Measurements from ENCODE around the gene IQSEC1.

The IQSEC1 gene

DNA sequence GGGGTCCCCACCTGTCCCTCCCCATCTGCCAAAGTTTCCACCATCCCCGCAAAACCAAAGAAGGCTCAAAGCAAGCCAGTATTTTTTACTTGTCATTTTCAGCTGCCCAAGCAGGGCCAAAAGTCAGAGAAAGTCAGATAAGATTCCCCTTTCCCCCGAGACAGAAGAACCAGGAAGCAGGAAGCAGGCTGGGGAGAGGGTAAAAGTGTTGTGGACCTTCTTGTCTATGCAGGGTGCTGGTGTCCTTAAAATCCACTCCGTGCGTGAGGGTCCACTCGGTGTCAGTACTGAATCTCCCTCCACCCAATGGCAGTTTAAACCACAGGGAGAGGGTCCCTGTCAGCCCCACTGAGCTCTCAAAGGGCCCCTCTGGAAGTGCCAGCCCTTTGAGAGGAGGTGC lies 211.6 kb downstream of the IQSEC1 start:
- peak overlapping the region; percentile 20 for H3K23ac ChIP-seq (ENCODE audit: low read depth, low read length, poor library complexity)
- DNase-seq (ENCODE audit: low spot score) = no peak
- H3K27me3 ChIP-seq (ENCODE audit: control insufficient read depth in 3 of 3, insufficient read depth in 3 of 3, low read depth in 1 of 3, low read length in 3 of 3) = peaks cover 0 to 48% (median 2%) of the 10 kb centered on the region in 3 experiments
- H2AK5ac ChIP-seq (ENCODE audit: low read depth, low read length) = no peak overlapping the region
- H2AFZ ChIP-seq (ENCODE audit: low read length) = no peak overlapping the region
- no peak overlapping the region for H3K4ac ChIP-seq (ENCODE audit: low read length)
- no peak overlapping the region for H4K91ac ChIP-seq (ENCODE audit: low read depth, low read length, poor library complexity)
- H3K36me3 ChIP-seq (replicated peaks in 1 of 2; ENCODE audit: control insufficient read depth in 2 of 2, insufficient read depth in 2 of 2, low read length in 2 of 2) = no peaks in the 10 kb centered on the region
- no peak overlapping the region for H2BK12ac ChIP-seq (ENCODE audit: low read length)
- H4K8ac ChIP-seq (ENCODE audit: low read depth, low read length) = no peak overlapping the region
- H3K27ac ChIP-seq (replicated peaks; ENCODE audit: low read length) = no peak overlapping the region
- H3K9me3 ChIP-seq (replicated peaks in 1 of 2; ENCODE audit: control insufficient read depth in 2 of 2, insufficient read depth in 1 of 2, low read depth in 1 of 2, low read length in 2 of 2) = peaks cover 7 to 9% of the 10 kb centered on the region in 2 donors
- H3K4me3 ChIP-seq (ENCODE audit: low read length in 2 of 2) = no peak overlapping the region
- H2BK120ac ChIP-seq (ENCODE audit: low read depth, low read length) = no peak overlapping the region
- no peaks in the 10 kb centered on the region for H3K79me1 ChIP-seq (ENCODE audit: low read depth, low read length)
- H3K4me2 ChIP-seq (ENCODE audit: insufficient read depth, low read length, poor library complexity, severe bottlenecking) = no peak overlapping the region
- WGBS, 2 donors (ENCODE audit: extremely low coverage in 2 of 2, insufficient read length in 2 of 2, insufficient replicate concordance in 1 of 2) = no CpG with 5 or more reads among the region's 5 CpGs
- H3K4me1 ChIP-seq (ENCODE audit: control insufficient read depth in 2 of 2, insufficient read depth in 1 of 2, low read depth in 1 of 2, low read length in 2 of 2) = peaks cover 0 to 2% of the 10 kb centered on the region in 2 donors
- no peak overlapping the region for H3K14ac ChIP-seq (ENCODE audit: low read length)
- no peak overlapping the region for H3K18ac ChIP-seq (ENCODE audit: low read length)
- H3K9ac ChIP-seq (ENCODE audit: low read depth, low read length, poor library complexity) = no peak overlapping the region
- no peak overlapping the region for H2BK5ac ChIP-seq (ENCODE audit: low read length)
- H2BK15ac ChIP-seq (ENCODE audit: low read length) = no peak overlapping the region

DNA sequence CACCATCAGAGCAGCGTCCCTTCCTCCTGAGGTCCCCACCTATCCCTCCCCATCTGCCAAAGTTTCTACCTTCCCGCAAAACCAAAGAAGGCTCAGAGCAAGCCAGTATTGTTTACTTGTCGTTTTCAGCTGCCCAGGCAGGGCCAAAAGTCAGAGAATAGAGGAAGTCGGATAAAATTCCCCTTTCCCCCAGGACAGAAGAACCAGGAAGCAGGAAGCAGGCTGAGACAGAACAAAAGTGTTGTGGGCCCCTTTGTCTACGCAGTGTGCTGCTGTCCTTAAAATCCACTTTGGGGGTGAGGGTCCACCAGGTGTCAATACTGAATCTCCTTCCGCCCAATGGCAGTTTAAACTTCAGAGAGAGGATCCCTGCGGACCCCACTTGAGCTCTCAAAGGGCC lies 213.4 kb downstream of the IQSEC1 start:
- DNase-seq (ENCODE audit: low spot score) = no peak
- WGBS, 2 donors (ENCODE audit: extremely low coverage in 2 of 2, insufficient read length in 2 of 2, insufficient replicate concordance in 1 of 2) = no CpG with 5 or more reads among the region's 7 CpGs

DNA sequence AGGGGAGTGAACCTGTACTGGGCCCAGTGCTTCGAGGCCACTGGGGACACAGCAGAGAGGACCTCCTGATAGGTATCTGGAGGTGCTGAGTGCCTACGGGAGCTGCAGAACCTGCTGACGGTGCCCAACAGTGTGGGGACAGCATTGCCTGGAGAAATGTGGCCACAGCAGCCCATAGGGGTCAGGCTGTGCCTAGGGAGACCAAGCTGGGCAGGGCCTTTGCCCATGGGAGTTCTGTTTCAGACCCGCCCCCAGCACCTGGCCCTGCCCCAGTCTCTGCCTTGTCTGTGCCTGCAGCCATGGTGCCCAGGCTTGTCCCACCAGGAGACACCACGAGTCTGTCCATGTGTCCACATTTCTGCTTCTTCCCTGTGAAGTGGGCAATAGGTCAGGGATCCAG lies 216.6 kb downstream of the IQSEC1 start:
- H3K4me3 ChIP-seq (ENCODE audit: low read length in 2 of 2) = no peak overlapping the region
- H2BK120ac ChIP-seq (ENCODE audit: low read depth, low read length) = no peak overlapping the region
- no peak overlapping the region for H3K14ac ChIP-seq (ENCODE audit: low read length)
- no peak overlapping the region for H3K27ac ChIP-seq (replicated peaks; ENCODE audit: low read length)
- H3K4me2 ChIP-seq (ENCODE audit: insufficient read depth, low read length, poor library complexity, severe bottlenecking) = no peak overlapping the region
- no peaks in the 10 kb centered on the region for H3K36me3 ChIP-seq (replicated peaks in 1 of 2; ENCODE audit: control insufficient read depth in 2 of 2, insufficient read depth in 2 of 2, low read length in 2 of 2)
- H4K91ac ChIP-seq (ENCODE audit: low read depth, low read length, poor library complexity) = no peak overlapping the region
- peaks cover 0 to 2% of the 10 kb centered on the region in 2 donors for H3K4me1 ChIP-seq (ENCODE audit: control insufficient read depth in 2 of 2, insufficient read depth in 1 of 2, low read depth in 1 of 2, low read length in 2 of 2)
- no peak overlapping the region for H2AFZ ChIP-seq (ENCODE audit: low read length)
- WGBS, 2 donors (ENCODE audit: extremely low coverage in 2 of 2, insufficient read length in 2 of 2, insufficient replicate concordance in 1 of 2) = no CpG with 5 or more reads among the region's 5 CpGs
- peak overlapping the region; percentile 0 for H3K18ac ChIP-seq (ENCODE audit: low read length)
- no peaks in the 10 kb centered on the region for H3K79me1 ChIP-seq (ENCODE audit: low read depth, low read length)
- DNase-seq (ENCODE audit: low spot score) = no peak
- peak overlapping the region; percentile 20 for H2AK5ac ChIP-seq (ENCODE audit: low read depth, low read length)
- H2BK15ac ChIP-seq (ENCODE audit: low read length) = no peak overlapping the region
- no peak overlapping the region for H3K4ac ChIP-seq (ENCODE audit: low read length)
- no peak overlapping the region for H2BK5ac ChIP-seq (ENCODE audit: low read length)
- no peak overlapping the region for H3K9ac ChIP-seq (ENCODE audit: low read depth, low read length, poor library complexity)
- H3K9me3 ChIP-seq (replicated peaks in 1 of 2; ENCODE audit: control insufficient read depth in 2 of 2, insufficient read depth in 1 of 2, low read depth in 1 of 2, low read length in 2 of 2) = no peaks in the 10 kb centered on the region
- H3K27me3 ChIP-seq (ENCODE audit: control insufficient read depth in 3 of 3, insufficient read depth in 3 of 3, low read depth in 1 of 3, low read length in 3 of 3) = peaks cover 0 to 58% (median 0%) of the 10 kb centered on the region in 3 experiments
- peak overlapping the region; percentile 3 for H3K23ac ChIP-seq (ENCODE audit: low read depth, low read length, poor library complexity)
- H2BK12ac ChIP-seq (ENCODE audit: low read length) = no peak overlapping the region
- H4K8ac ChIP-seq (ENCODE audit: low read depth, low read length) = no peak overlapping the region

More for the DNA sequence above, 213.4 kb downstream of the IQSEC1 start:
- no peak overlapping the region for H2AFZ ChIP-seq (ENCODE audit: low read length)
- H3K27me3 ChIP-seq (ENCODE audit: control insufficient read depth in 3 of 3, insufficient read depth in 3 of 3, low read depth in 1 of 3, low read length in 3 of 3) = peaks cover 0 to 57% (median 2%) of the 10 kb centered on the region in 3 experiments
- no peak overlapping the region for H4K8ac ChIP-seq (ENCODE audit: low read depth, low read length)
- H2BK5ac ChIP-seq (ENCODE audit: low read length) = no peak overlapping the region
- peaks cover 0 to 1% of the 10 kb centered on the region in 2 donors for H3K9me3 ChIP-seq (replicated peaks in 1 of 2; ENCODE audit: control insufficient read depth in 2 of 2, insufficient read depth in 1 of 2, low read depth in 1 of 2, low read length in 2 of 2)
- peaks cover 0 to 2% of the 10 kb centered on the region in 2 donors for H3K4me1 ChIP-seq (ENCODE audit: control insufficient read depth in 2 of 2, insufficient read depth in 1 of 2, low read depth in 1 of 2, low read length in 2 of 2)
- no peaks in the 10 kb centered on the region for H3K36me3 ChIP-seq (replicated peaks in 1 of 2; ENCODE audit: control insufficient read depth in 2 of 2, insufficient read depth in 2 of 2, low read length in 2 of 2)
- H3K4me3 ChIP-seq (ENCODE audit: low read length in 2 of 2) = no peak overlapping the region
- no peak overlapping the region for H2BK12ac ChIP-seq (ENCODE audit: low read length)
- no peak overlapping the region for H2BK120ac ChIP-seq (ENCODE audit: low read depth, low read length)
- H3K23ac ChIP-seq (ENCODE audit: low read depth, low read length, poor library complexity) = no peak overlapping the region
- H4K91ac ChIP-seq (ENCODE audit: low read depth, low read length, poor library complexity) = no peak overlapping the region
- no peak overlapping the region for H3K14ac ChIP-seq (ENCODE audit: low read length)
- no peak overlapping the region for H2AK5ac ChIP-seq (ENCODE audit: low read depth, low read length)
- no peak overlapping the region for H3K27ac ChIP-seq (replicated peaks; ENCODE audit: low read length)
- H3K18ac ChIP-seq (ENCODE audit: low read length) = no peak overlapping the region
- H2BK15ac ChIP-seq (ENCODE audit: low read length) = no peak overlapping the region
- H3K4ac ChIP-seq (ENCODE audit: low read length) = no peak overlapping the region
- no peak overlapping the region for H3K4me2 ChIP-seq (ENCODE audit: insufficient read depth, low read length, poor library complexity, severe bottlenecking)
- no peaks in the 10 kb centered on the region for H3K79me1 ChIP-seq (ENCODE audit: low read depth, low read length)
- H3K9ac ChIP-seq (ENCODE audit: low read depth, low read length, poor library complexity) = no peak overlapping the region

DNA sequence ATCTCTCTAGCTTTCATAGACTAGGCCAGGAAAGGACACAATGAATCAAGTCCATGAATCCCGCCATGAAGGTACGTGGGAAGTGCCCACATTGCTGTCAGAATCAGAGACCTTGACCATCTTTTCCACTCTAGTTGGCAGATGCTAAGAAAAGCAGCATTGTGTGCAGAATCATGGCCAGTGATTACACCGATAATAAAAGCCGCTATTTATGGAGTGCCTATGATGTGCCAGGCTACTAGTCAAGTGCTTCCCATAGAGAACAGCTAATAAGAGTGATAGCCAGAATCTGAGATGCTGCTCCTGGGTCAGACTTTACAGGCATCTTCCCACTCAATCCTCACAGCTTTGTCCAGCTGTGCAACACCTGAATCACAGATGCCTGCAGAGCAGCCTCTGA lies 218.7 kb downstream of the IQSEC1 start:
- Histone ChIP-seq H2BK120ac (ENCODE audit: low read depth, low read length) (no peak overlapping the region), H3K27ac (replicated peaks; ENCODE audit: low read length) (no peak overlapping the region), H3K36me3 (replicated peaks in 1 of 2; ENCODE audit: control insufficient read depth in 2 of 2, insufficient read depth in 2 of 2, low read length in 2 of 2) (no peaks in the 10 kb centered on the region), H3K4me2 (ENCODE audit: insufficient read depth, low read length, poor library complexity, severe bottlenecking) (no peak overlapping the region), H3K79me1 (ENCODE audit: low read depth, low read length) (no peaks in the 10 kb centered on the region), H3K9ac (ENCODE audit: low read depth, low read length, poor library complexity) (no peak overlapping the region), H3K14ac (ENCODE audit: low read length) (no peak overlapping the region), H3K4ac (ENCODE audit: low read length) (no peak overlapping the region), H2AK5ac (ENCODE audit: low read depth, low read length) (peak overlapping the region; percentile 51), H2BK12ac (ENCODE audit: low read length) (no peak overlapping the region), H3K9me3 (replicated peaks in 1 of 2; ENCODE audit: control insufficient read depth in 2 of 2, insufficient read depth in 1 of 2, low read depth in 1 of 2, low read length in 2 of 2) (peaks cover 0 to 1% of the 10 kb centered on the region in 2 donors), H3K27me3 (ENCODE audit: control insufficient read depth in 3 of 3, insufficient read depth in 3 of 3, low read depth in 1 of 3, low read length in 3 of 3) (peaks cover 0 to 43% (median 0%) of the 10 kb centered on the region in 3 experiments), H3K4me1 (ENCODE audit: control insufficient read depth in 2 of 2, insufficient read depth in 1 of 2, low read depth in 1 of 2, low read length in 2 of 2) (peaks cover 0 to 2% of the 10 kb centered on the region in 2 donors), H3K23ac (ENCODE audit: low read depth, low read length, poor library complexity) (no peak overlapping the region), H3K4me3 (ENCODE audit: low read length in 2 of 2) (no peak overlapping the region), H4K8ac (ENCODE audit: low read depth, low read length) (no peak overlapping the region), H3K18ac (ENCODE audit: low read length) (no peak overlapping the region), H2AFZ (ENCODE audit: low read length) (no peak overlapping the region), H2BK15ac (ENCODE audit: low read length) (no peak overlapping the region), H2BK5ac (ENCODE audit: low read length) (no peak overlapping the region), H4K91ac (ENCODE audit: low read depth, low read length, poor library complexity) (no peak overlapping the region)
- no peak for DNase-seq (ENCODE audit: low spot score)
- no CpG with 5 or more reads among the region's 4 CpGs for WGBS, 2 donors (ENCODE audit: extremely low coverage in 2 of 2, insufficient read length in 2 of 2, insufficient replicate concordance in 1 of 2)
